Stimulated activated CD8-positive, alpha-beta memory T cell treated with anti-CD3 and anti-CD28 coated beads, Interleukin-7, amount 100 ng/mL, for 24 hours (primary cell): ENCODE data around the gene LRCH1.

Experiments used
- DNase-seq: peaks from one replicate; pipeline ENCODE4 v3.0.0-alpha.2; 2020; ENCODE audit warnings: low read depth

The LRCH1 gene

DNA sequence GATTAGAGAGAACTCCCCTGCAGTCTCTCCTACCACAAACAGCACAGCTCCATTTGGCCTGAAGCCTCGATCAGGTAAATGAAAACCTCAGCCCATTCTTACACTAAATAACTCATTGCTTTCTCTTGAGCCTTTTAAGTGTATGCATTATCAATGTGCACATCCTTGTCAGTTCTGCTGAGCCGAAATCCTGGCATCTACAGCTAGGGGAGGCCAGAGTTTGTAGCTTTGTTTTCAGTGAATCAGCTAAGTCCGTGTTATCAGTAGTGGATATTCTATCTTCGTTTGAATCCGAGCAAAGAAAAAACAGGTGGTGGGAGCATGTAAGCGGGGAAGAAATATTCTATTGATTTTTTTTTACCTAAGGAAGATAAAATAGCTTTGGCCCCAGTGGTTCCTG is 159.6 kb downstream of the LRCH1 start:
- no peak for DNase-seq

DNA sequence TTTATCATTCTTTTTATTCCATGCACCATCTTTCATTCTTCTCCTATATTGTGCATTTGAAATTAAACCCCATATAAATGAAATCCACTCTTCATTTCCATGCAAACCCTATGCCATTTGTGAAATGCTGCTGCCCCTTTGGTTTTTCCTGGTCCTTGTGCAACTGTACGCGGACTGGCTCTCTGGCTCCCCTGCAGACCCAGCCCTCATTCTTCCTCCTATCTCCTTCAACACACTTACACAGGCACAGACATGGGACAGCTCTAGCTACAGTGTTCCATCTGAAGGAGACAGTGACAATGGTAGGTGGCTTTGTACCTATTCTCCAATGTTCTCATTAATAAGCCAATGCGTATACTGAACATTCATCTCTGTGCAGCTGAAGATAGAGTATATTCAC is 162.4 kb downstream of the LRCH1 start:
- no peak for DNase-seq

DNA sequence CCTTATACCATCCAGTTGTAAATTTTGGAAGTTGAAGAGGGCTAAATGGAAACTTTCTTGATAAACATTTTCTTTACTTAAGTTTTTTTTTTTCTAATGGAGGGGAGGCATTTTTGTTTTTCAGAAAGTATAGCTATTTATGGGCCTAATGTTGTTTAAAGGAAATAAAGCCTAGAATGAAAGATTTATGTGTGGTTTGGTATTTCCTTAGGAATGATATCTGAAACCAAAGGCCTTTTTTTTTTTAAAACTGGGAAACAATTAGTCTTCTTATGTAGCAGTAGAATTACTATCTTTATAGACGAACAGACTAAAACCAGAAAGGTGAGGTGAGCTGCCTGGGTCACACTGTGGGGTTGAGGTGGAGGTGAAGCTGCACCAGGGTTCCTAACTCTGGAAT is 163.9 kb downstream of the LRCH1 start:
- DNase-seq: no peak

DNA sequence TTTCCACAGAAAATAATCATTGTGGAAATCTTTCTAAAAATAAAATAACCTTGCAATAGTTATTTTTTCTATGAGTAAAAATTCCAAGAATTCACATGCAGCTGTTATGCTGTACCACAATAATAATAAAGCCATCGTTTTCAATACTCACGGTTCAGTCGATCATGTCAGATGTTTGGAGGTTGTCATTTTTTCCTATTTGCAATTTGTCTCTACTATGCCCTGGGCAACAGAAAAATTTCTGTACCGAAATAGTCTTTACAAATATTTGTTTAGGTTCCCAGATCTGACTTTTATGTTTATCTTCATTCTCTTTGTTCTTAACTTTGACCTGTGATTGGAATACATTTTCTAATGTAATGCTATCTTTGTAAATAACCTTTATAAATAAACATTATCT is 164.3 kb downstream of the LRCH1 start:
- DNase-seq: no peak

DNA sequence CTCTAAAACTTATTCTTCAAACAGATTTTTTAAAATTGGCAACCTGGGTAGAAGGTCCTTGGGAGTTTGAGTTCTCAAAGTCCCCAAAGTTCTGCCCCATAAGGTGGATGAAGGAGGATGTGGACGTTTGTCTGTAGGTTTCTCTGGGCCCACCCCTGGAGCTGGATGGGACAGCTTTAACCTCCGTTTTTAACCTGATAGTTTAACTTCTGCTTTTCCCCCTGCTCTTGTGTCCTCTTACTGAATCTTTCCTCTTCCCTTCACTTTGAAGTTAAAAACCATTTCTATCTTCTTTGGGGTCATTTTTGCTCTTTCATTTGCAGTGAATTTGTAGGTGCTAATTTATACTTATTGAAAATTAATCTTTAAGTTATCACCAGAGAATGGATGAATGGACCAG is 164.9 kb downstream of the LRCH1 start:
- DNase-seq: no peak

DNA sequence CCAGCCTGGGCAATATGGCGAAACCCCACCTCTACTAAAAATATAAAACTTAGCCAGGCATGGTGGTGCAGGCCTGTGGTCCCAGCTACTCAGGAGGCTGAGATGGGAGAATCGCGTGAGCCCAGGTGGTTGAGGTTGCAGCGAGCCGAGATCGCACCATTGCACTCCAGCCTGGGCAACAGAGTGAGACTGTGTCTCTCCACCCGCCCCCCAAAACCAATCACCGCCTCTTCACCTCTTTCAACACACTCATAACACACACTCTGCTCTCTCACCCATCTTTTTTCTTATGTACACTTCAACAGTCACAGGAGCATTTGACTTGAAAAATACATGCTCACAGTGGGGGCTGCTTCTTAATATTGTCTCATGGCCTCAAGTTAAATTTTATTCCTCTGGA is 167.2 kb downstream of the LRCH1 start:
- DNase-seq: no peak

DNA sequence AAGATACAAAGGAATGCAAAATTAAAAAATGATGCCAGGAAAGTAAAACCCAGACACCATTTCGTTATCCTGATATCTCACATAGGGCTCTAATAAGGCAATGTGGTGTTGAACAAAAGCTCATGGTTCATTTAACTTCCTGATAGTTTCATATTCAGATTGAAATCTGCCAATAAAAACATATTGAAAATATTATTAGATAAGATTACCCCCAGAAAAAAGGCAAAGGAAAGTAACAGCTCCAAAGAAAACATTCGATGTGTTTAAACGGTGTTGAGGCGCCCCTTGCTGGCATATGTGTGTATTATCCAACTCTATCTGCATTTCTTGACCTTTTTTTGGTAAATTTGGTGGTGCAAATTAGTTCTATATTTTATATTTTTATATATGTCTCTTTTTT is 168.1 kb downstream of the LRCH1 start:
- no peak for DNase-seq

DNA sequence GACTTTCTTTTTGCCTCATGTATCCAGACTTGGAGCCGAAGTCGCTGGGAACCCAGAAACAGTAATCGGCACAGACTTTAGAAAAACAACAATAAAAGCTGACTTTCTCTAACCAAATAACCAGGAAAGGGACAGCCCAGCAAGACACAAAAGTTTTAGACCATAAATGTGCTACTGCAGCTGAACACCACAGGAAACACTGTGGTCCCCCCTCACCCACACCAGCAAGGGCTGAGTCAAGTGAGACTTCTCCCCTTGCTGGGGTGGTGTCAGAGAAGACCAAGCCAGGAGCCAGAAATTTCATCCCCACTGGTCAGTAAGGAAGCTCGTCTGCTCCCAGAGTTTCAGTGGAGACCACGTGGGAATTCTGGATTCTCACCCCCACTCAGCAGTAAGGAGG is 173.4 kb downstream of the LRCH1 start:
- no peak for DNase-seq

DNA sequence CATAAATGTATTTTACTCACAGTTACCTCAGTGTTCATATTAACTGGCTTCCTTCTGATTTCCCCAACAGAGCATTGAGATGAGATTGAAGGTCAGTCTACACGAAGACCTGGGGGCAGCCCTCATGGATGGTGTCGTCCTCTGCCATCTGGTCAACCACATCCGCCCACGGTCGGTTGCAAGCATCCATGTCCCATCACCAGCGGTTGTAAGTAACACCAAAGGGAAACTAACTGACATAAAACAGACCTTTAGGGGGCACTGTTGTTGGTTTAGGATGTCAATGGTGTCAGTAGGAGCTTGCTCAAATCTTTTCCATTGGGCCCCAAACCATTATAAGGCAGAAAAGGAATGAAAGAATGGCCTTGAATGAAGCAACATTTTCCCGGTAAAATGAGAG is 175.8 kb downstream of the LRCH1 start:
- no peak for DNase-seq

DNA sequence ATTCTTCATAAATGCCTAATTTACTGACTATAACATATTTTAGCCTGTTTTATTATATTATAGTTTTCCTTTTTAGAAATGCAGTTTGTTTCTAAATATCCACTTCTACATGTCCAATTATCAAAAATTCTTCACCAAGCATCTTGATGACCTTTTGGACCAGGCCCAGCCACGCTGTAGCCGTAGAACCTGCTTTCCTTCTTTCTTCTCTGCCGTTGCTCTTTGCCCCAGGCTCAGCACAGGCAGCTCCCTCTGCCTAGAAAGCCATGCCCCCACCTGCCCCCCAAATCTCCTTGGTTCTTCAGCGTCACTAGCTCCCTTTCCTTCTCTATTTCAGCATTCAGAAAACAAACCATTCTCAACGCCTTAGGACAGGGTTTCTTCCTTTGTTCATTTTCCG is 178.6 kb downstream of the LRCH1 start:
- no peak for DNase-seq

DNA sequence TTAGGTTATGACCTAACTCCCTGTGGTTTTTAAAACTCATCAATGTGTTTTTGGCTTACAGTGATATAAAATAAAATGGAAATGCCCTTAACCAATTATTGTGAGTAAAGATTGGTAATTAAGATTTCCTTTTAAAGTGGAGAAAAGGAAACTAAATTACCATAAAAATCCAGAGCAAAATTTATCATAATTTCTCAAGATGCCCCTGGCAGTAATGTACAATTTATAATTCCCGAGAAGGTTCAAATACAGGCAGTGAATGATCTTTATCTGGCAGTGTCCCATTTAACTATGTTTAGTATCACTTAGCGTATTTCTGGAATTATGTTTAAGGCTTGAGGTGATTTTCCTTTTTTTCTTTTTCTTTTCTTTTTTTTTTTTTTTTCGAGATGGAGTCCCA is 182.5 kb downstream of the LRCH1 start:
- no peak for DNase-seq

DNA sequence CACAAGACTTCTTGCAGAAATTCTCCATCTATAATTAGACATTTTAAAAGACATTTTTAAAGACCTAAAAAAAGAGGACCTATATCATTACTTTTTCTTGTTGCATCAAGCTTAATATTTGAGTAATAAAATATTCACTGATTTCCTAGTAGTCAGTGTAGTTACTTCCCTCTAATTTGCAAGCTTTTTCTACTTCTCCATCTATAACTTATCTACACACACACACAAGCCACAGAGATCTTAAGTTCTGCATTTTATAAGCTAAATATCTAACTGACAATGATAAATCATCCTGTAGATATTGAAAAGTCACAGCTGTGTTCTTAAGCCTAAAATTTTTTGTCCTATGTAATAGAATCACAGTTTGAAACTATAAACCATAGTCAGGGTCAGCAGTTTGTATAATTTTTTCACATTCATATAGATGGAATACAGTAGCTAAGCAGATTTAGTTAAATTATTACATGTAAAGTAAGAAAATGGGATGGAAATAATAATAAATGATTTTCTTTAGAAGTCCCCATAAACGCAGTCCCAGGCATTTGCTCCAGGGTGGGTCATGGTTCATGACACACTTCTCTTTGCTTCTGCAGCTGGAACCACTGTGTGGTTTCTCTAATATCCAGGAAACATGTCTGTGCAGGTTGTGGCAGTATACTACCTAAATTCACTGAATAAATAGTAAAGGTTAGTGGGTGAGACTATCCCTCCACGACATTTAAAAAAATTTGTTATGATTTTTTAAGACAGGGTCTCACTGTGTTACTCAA is 183.8 kb downstream of the LRCH1 start:
- no peak for DNase-seq

DNA sequence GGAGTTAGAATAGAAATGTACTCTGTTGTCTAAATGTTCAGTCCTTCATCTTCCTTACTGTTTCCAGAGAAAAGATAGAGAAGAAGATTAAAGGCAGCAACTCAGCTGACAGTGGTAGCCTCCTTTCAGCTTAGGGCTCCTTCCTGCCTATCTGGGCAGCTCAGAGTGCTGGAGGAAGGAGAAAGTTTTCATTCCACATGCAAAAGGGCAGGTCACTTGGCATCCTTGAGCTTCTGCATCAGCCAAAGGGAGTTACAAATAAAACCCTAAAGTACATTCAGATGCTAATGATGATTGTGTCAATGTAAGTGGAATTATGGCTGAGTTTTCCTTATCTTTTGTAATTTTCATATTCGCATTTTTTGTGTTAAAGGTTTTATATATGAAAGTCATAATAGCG is 185.1 kb downstream of the LRCH1 start:
- DNase-seq: no peak

DNA sequence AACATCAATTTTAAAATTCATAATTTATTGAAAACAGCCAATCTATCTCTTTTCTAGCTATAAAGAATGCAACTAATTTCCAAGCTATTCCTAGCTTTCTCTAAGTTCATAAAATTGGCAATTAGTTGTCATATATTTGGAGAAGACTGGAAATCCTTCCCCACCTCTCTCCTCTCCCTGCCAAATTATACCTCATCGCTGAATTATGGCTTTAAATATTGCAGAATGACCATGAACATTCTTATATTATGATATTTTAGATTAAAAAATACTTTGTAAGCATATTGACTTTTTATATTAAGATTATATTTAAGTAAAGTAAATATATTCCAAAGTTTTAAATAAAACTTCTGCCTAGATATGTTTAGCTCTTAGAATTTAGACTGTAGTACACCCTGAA is 185.8 kb downstream of the LRCH1 start:
- DNase-seq: no peak

DNA sequence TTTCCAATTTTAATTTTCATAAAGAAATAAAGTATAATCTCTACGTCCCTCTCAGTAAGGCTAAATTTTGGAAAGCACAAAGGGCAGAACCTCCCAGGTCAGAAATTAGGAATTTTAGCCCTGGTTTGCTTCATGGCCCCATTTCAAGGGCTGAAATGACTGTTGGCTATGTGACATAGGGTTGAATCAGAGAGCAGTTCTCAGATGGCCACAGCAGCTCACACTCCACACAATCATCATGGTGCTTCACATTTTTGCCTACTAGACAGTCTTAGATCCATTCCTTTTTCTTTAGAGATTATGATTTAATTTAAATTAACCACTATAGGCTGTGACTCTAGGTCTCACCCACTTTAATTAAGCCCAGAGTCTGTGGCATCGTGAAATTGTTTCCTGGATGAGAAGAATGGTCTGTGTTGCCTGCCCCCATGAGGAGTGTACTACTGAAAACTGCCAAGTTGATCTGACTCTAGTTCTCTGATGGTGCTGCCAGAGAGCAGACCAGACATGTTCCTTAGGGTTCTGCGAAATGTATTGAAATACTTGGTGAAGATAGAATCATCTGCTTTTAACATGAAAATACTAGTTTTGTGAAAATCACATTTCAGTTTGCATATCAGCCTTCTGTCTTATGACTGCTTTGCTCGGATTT is 186.6 kb downstream of the LRCH1 start:
- no peak for DNase-seq

DNA sequence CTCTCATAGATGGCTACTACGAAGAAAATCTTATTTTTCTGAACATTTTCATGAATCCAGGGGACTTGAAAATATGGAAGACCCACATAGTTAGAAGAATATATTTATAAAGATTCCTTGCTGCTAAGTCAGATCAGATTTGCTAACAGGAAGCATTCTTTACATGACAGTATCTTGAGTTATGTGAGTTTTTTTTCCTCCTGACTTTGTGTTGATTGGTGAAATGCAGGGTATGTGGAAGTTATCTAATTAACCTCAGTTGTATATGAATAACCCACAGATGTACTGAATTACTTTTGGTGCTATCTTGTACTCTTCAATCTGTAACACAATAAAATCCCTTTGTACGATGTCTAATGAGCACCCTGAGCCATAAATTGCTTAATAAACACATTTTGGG is 190.2 kb downstream of the LRCH1 start:
- no peak for DNase-seq

DNA sequence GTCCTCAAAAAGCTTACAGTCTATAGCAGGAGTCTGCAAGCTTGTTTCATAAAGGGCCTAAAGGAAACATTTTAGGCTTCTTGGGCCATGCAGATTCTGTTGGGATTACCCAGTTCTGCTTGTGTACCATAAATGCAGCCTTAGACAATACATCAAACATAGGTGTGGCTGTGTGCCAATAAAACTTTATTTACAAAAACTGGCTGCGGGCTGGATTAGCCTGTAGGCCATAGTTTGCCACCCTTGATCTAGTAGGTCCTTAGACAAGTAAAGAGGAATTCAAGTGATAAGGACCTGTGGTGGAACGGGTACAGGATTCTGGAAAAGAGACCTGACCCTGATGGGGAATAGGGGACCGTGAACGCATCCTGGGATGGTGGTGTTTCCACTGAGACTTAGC is 192.1 kb downstream of the LRCH1 start:
- no peak for DNase-seq

DNA sequence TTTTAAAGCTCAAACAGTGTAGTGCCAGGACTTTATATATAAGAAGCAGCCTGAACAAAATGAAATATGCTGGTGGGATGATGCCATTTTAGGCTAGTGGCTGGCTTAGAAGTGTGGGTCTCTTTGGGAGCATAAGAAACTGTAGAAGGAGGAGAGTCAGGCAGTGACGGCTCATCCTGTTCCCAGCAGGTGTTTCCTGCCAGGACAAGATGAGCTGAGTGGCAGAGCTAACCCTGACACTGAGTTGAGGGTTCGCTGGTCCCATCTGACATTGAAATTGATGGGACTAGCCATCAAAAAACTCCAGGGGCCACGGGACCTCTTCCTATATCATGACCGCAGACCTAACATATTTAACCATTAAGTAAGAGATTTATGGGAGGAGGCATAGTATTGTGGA is 192.7 kb downstream of the LRCH1 start:
- DNase-seq: no peak

DNA sequence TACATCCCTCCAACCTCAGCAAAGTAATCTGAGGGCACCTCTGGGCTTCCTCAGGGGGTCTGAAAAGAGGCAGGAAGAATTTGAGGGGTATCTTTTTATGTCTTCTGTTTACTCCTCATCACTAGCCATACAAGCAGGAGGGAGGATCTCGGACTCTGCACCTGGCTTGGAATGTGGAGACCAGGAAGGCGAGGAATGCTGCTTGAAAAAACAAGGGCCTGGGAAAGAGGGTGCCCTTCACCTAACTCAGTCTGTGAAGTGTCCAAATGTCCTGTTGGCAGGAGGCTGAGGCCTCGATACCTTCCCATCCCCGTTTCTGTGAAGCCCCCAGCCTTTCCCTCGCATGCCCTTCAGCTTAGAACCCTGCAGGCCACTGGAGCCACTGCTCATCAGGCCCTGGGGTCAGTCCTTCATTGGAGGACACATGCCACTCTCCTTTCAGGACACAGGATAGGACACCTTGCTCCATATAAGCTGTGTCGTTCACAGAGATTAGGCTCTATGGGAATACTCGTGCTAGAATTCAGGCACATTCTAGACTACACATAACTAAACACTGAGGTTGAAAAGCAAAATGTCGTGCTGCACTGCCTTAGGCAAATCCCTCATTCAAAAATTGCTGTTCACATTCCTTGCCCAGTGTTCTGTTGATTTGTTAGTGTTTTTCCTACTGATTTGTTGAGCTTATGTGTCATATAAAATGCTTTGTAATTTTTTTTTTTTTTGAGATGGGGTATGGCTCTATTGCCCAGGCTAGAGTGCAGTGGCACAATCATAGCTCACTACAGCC is 194.3 kb downstream of the LRCH1 start:
- no peak for DNase-seq

DNA sequence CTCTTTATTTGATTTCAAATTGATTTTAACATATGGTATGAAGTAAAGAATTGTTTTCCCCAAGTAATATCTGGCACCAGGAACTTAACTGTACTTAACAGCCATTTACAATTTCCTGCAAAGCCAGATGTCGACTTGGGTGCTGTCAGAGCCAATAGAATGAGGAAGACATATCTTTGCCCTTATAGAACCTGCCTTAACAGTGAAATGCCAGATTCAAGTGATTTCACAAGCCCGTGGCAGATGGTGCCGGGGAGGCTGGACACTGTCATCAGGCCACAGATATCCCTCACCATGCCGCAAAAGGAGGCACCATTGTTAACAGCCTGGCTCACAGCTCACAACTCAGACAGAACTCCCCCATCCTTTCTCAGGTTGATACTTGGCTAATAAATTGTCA is 195.3 kb downstream of the LRCH1 start:
- no peak for DNase-seq

DNA sequence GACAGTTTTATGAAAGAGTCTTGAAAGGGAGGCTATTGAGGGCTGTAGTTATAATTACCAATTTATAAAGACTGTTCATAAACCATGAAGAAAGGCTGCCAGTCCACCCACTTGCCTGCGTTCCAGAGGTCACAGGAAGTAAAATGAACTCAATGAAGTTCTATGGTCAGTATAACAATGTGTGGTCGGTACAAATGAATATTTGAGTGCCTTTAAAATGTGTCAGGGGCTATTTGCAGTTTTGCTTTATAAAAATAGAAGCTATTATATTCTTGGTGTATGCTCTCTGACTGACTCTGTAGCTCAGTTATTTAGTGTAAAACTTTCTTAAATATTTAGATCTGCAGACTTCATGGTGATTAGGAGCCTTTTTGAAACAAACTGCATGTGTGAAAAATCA is 197.0 kb downstream of the LRCH1 start:
- no peak for DNase-seq

DNA sequence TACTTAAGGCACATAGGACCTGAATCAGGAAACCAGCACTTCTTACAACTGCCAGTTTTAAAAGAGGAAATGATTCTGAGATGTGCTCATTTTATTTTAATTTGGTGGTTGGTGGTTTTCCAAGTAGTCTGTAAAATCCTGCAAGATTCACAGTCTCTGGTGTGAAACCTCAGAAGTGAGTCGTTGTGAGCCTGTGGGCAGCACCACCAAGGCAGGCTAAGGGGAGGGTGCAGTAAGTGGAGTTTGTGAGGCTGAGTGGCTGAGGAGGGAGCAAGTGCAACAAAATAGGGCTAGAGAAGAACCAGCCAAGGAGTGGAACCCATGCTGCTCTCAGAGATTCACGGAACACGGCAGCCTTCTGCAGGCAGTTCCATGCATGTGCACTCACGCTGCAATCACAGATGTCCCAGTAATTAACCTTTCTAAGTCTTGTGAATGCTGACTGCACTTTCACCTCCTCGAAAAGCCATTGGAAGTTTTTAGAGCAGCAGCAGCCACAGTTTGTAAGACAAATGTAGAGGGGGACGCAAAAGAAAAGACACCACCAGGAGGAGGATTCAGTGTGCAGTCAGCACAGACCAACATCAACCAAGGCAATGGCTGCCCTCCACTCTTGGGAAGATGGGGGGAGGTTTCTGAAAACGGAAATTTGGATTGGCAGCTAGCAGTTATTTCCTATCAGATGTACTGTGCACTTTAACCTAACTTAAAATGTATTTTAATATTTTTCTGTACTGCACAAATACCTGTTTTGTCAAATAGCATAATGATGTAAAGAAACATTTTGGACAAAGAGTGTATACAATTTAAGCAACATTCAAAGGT is 199.1 kb downstream of the LRCH1 start:
- peak; percentile 6 for DNase-seq
